ENCODE measurements around the gene SOX21. TPM values are rescaled to one million over a fixed set of nuclear protein-coding genes. Genes with fewer than 3 reads are reported as not detected.
"Not testable (repeated sequence)": the region's sequence is repeated elsewhere in the genome, so short reads cannot be mapped to it uniquely, and the experiment has no call there.

Gene SOX21
- total and polyA plus RNA-seq, 10 of the 15 experiments (the other 5 are each of a cell fraction or from before 2014, with no cell fraction given), result not detected

DNA sequence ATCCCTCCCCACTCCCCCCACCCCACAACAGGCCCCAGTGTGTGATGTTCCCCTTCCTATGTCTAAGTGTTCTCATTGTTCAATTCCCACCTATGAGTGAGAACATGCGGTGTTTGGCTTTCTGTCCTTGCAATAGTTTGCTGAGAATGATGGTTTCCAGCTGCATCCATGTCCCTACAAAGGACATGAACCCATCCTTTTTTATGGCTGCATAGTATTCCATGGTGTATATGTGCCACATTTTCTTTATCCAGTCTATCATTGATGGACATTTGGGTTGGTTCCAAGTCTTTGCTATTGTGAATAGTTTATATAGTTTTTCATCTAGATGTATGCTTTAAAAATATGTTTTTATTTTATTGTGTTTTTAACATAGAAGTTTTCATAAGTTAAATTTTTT is 6.4 kb upstream of the SOX21 start:
- 50% methylated on average over 1 of the region's 1 CpG for WGBS (ENCODE audit: insufficient coverage, insufficient replicate concordance, low lambda C conversion rate, missing lambda C conversion rate)
- POLR2A ChIA-PET; intact Hi-C loops (cut with micrococcal nuclease; ENCODE audit: unreplicated experiment); CTCF ChIA-PET; H3K27ac ChIP-seq (ENCODE audit: control insufficient read depth, insufficient read depth); RAD21 ChIA-PET (ENCODE audit: unreplicated experiment); H3K9ac ChIP-seq (ENCODE audit: control insufficient read depth, insufficient read depth, low read length); H3K4me2 ChIP-seq (ENCODE audit: control insufficient read depth, insufficient read depth); H3K9me3 ChIP-seq (replicated peaks; ENCODE audit: control insufficient read depth, insufficient read depth, low read length); H2AFZ ChIP-seq (ENCODE audit: control insufficient read depth, low read depth, low read length); H3K27me3 ChIP-seq (replicated peaks in 1 of 2; ENCODE audit: control insufficient read depth in 2 of 2, insufficient read depth in 2 of 2, low read length in 1 of 2); H4K20me1 ChIP-seq (ENCODE audit: control insufficient read depth, insufficient read depth); H3K36me3 ChIP-seq (ENCODE audit: control insufficient read depth in 2 of 2, insufficient read depth in 2 of 2, low read length in 1 of 2); SMC1A ChIA-PET (ENCODE audit: uncharacterized antibody, unreplicated experiment); H3K79me2 ChIP-seq (ENCODE audit: control insufficient read depth, insufficient read depth, low read length); DNase-seq (ENCODE audit: low read depth, low spot score); H3K4me1 ChIP-seq (ENCODE audit: control insufficient read depth, insufficient read depth, low read length); ATAC-seq; BruUV-seq (replicated peaks); H3K4me3 ChIP-seq; in situ Hi-C loops (cut with MboI); FAIRE-seq: not testable (repeated sequence)

- ChIA-PET POLR2A (no interaction called here), CTCF (no interaction called here), RAD21 (ENCODE audit: unreplicated experiment) (no interaction called here), SMC1A (ENCODE audit: uncharacterized antibody, unreplicated experiment) (no interaction called here)
- Histone ChIP-seq H3K79me2 (ENCODE audit: control insufficient read depth, insufficient read depth, low read length) (no peaks in the 10 kb centered on the region), H3K9me3 (replicated peaks; ENCODE audit: control insufficient read depth, insufficient read depth, low read length) (no peaks in the 10 kb centered on the region), H3K27ac (ENCODE audit: control insufficient read depth, insufficient read depth) (no peak overlapping the region), H2AFZ (ENCODE audit: control insufficient read depth, low read depth, low read length) (no peak overlapping the region), H3K4me1 (ENCODE audit: control insufficient read depth, insufficient read depth, low read length) (no peaks in the 10 kb centered on the region), H3K36me3 (ENCODE audit: control insufficient read depth in 2 of 2, insufficient read depth in 2 of 2, low read length in 1 of 2) (no peaks in the 10 kb centered on the region), H3K4me2 (ENCODE audit: control insufficient read depth, insufficient read depth) (no peak overlapping the region), H4K20me1 (ENCODE audit: control insufficient read depth, insufficient read depth) (no peaks in the 10 kb centered on the region), H3K27me3 (replicated peaks in 1 of 2; ENCODE audit: control insufficient read depth in 2 of 2, insufficient read depth in 2 of 2, low read length in 1 of 2) (peaks cover 2 to 4% of the 10 kb centered on the region in 2 experiments; a peak in 3 of 4 replicates), H3K9ac (ENCODE audit: control insufficient read depth, insufficient read depth, low read length) (no peak overlapping the region), H3K4me3 (no peak overlapping the region)
- TF ChIP-seq MYB (IDR thresholded peaks at IDR 0.05; ENCODE audit: borderline replicate concordance, low read depth, low read length) (no peak), STAT1 (conservative IDR thresholded peaks at IDR 0.05) (no peak)
- 44% methylated on average over 4 of the region's 4 CpGs for WGBS (ENCODE audit: insufficient coverage, insufficient replicate concordance, low lambda C conversion rate, missing lambda C conversion rate)
- DNase-seq (ENCODE audit: low read depth, low spot score) (no peak), ATAC-seq (no peak), FAIRE-seq (no peak)
- BruUV-seq (replicated peaks), result no TSS peak
- in situ Hi-C loops (cut with MboI), result no loop called here
- intact Hi-C loops (cut with micrococcal nuclease; ENCODE audit: unreplicated experiment), result no loop called here
Measured at GRCh38 chr13:94717916-94718315, 5.6 kb upstream of the SOX21 start.

Data from GM12878 (cell line).